NCI-H1417 (cell line): ENCODE measurements around the gene IRF4.

Experiments
- DNase-seq, 3 experiments: peaks; one replicate each; lab custom pipeline; 2025; lab: John Stamatoyannopoulos, UW

The IRF4 gene

DNA sequence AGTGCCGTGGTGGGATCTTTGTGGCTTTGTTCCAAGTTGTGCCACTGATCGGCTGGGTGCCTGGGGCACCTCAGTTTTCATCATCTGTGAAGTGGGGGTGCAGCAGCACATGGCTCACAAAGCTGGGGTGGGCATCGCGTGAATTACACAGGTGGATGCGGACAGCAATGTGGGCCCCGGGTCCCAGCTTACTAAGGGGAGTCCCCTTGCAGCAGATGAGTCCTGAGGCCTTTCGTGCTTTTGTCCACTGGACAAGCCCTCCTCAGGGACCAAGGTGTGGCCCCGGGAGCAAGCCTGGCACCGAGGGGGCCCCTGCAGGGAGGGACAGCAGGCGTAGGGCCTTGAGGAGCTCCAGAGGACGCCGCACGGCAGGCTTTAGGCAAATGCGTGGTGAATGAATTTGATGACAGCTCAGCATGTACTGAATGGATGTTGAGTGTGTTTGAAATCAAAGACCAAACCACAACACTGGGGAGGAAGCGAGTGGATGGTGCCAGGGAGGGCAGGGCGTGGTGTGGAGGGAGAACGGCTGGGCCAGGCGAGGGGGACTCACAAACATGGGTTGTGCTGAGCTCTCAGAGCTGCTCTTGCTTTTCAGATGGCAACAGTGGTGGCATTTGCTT lies 53.2 kb downstream of the IRF4 start:
- peak in 1 of 3 experiments; percentile 26 for DNase-seq

DNA sequence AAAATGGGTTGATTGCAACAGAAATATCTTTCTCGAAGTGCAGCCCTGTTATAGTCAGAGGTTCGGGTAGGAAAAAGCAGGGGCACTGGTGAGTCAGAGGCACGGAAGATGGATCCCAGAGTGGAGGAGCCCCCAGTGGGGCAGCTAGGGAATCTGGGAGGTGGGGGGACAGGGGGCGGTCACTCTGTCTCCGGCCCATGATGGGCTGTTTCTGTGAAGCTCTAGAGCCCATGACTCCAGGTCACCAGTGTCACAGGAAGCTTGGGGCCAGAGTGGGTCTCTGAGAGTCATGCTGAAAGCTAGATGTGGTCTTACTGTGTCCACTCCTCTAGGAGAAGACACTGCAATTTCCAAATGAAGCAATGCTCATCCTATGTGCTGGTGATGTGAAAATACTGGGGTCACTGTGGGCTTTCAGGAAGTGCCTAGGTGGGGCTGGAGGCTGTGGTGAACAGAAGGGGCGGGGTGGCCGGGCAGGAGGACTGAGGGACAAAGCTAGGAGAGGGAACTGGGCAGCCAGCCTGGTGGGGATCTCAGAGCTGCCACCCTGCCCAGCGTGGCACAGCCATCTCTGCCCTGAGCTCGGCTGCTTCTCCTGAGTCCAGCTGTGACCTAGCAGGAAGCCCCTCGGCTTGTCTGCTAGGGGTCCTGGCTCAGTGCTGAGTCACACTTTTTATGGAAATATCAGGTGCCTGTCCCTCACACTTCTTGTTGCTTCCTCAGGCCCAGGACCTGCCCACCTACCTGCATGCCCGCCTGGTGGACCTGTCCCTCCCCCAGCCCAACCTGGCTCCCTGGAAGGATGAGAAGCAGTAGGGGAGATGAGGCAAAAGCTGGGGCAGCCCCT lies 54.2 kb downstream of the IRF4 start:
- DNase-seq: peak in 1 of 3 experiments; percentile 6

- DNase-seq: no peak
These were observed 55.1 kb downstream of the IRF4 start for GRCh38 chr6:446418-447366.

DNA sequence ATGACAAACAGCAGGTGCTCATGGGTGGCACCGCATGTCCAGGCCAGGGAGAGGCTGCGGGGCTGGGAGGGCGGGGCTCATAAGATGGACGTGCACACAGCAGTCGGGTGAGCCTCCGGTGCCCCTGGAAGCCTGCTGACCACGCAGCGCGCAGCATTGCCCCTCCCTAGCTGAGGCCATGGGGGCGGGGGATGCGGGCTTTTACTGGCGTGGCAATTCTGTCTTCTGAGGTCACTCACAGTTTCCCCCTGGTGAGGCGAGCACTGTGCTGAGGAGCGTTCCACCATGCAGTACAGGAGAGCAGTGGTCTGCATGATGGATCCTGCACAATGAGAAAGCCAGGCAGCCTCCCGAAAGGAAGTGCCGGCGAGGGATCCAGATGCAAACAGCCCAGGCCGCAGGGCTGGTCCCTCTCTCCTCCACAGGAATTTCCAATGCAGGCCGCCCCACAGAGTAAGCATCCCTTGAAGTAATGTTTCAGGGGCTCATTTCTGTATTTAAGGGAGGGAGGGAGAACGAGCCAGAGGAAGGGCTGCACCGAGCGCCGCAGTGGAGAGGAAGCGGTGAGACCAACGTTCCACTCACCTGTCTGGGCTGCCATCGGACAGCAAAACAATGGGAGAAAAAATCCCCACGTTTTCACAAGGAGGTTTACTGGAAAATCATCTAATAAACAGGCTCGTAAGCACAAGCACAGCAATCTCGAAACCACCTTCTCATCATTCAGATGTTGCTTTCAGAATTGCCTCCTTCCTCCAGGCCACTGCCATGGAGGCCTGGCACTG lies 56.0 kb downstream of the IRF4 start:
- no peak for DNase-seq

- no peak for DNase-seq
These were observed 56.9 kb downstream of the IRF4 start for GRCh38 chr6:448296-449056.

DNA sequence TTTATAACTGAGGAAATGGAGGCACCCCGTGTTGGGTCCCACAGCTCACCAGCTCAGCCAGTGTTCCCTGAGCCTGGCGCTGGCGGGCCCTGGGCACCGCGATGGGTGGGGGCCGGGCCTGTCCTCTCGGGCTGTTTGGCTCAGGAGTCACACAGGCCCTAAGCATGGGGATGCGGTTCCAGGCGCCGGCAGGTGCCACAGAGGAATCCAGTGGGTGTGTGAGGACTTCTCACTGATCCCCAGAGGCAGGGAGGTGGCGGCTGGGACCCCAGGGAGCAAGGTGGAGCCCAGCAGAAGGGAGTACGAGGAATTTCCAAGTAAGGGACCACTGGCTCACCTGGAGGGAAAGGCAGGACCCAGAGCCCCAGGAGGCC lies 57.5 kb downstream of the IRF4 start:
- DNase-seq: no peak

GRCh38 chr6:449486-450419 lies 58.2 kb downstream of the IRF4 start:
- no peak for DNase-seq

- no peak for DNase-seq
These were observed 59.8 kb downstream of the IRF4 start for GRCh38 chr6:451336-451735.

DNA sequence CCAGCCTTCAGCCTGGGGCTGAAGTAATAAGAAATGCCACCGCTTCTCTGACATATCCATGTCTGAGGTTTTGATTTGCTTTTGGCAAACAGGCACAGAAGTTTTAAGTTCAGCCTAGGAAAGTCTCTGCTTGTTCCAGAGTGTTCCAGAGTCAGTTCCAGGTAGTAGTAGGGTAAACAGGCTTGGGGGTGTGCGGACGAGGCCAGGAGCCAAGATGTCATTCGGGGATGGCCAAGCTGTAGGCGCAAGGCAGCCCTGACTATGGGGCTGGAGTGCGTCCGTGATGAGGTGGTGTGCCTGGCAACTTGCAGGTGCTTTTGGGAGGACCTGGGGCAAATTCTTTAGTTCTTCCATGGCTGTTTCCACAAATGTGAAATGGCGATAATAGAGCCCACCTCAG lies 60.3 kb downstream of the IRF4 start:
- DNase-seq: no peak

GRCh38 chr6:452301-453067 lies 60.9 kb downstream of the IRF4 start:
- DNase-seq: peak in 2 of 3 experiments; percentile 20 to 61

DNA sequence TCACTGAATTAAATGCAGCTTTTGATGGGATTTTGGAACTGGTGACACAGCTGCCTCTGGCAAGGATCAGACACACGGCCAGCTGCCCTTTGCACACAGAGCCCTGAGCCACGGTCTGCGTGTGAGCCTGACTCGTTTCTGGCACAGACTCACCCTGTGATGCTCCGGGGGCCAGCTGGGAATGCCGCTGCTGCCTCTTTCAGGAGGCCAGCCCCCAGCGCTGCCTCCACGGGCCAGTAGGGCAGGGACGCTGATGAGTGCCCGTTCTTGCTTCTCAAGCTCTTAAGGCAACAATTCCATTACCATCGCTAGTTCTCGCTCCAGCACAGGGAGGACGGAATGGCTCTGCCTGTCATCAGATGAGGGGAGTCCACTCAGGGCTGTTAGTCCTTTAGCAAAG lies 61.6 kb downstream of the IRF4 start:
- DNase-seq: peak in 1 of 3 experiments; percentile 60

DNA sequence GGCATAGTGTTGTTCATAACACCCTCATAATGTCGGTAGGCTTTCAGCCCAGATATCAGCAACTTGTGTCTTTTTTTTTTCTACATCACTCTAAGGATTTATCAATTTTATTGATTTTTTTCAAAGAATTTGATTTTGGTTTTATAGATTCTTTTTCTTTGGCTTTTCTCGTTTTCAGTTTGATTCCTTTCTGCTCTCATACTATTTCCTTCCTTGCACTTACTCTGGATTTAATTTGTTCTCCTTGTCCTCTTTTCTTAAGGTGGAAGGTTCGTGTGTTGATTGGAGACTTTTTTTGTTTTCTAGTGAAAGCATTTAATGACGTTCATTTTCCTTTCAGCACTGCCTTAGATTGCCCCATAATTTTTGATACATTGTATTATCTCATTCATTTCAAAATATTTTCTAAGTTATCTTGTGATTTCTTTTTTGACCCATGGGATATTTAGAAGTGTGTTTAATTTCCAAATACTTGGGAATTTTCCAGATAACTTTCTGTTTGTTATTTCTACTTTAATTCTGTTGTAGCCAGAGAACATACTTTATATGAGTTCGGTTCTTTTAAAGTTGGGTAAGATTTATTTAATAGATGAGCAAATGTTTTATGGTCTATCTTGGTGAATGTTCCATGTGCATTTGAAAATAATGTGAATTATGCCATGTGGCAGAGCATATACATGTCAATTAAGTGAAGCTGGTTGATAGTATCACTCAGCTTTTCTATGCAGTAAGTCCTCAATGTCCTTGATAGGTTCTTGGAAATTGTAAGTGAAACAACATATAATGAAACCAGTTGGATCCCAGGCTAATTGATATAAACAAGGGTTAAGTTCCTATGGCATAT lies 62.8 kb downstream of the IRF4 start:
- DNase-seq: no peak

GRCh38 chr6:455006-455585 lies 63.5 kb downstream of the IRF4 start:
- no peak for DNase-seq

DNA sequence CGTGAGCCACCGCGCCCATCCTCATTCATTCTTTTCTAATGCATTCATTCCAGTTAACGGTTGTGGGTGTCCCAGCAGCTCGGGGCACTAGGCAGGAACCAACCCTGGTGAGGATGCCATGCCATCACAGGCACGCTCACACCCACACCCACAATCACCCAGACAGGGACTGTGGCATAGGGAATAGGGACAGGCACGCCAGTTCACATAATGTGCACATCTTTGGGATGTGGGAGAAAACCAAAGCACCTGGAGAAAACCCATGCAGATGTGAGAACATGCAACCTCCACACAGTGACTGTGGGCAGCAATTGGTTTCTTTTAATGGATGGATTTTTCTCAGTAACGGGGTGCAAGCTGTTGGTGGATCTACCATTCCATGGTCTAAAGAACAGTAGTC lies 64.3 kb downstream of the IRF4 start:
- no peak for DNase-seq

DNA sequence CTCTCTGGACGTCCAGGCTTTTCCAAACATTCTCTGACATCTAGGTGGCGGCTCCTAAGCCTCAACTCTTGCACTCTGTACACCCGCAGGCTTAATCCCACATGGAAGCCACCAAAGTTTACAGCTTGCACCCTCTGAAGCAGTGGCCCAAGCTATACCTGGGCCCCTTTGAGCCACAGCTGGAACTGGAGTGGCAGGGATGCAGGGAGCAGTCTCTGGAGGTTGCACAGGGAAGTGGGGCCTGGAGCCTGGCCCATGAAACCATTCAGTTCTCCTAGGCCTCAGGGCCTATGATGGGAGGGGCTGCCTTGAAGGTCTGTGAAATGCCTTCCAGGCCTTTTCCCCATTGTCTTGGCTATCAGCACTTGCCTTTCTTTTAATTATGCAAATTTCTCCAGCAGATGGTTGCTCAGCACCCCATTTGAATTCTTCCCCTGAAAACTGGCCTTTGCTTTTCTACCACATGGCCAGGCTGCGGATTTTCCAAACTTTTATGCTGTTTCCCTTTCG lies 64.9 kb downstream of the IRF4 start:
- no peak for DNase-seq

DNA sequence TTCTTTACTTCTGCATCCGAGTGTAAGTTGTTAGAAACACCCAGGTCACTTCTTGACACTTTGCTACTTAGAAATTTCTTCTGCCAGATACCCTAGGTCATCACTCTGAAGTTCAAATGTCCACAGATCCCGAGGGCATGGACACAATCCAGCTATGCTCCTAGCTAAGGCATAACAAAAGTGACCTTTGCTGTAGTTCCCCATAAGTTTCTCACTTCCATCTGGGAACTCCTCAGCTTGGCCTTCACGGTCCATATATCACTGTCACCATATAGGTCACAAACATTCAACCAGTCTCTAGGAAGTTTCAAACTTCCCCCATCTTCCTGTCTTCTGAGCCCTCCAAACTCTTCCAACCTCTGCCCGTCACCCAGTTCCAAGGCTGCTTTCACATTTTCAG lies 65.3 kb downstream of the IRF4 start:
- no peak for DNase-seq
